SKM-1 treated with dmso at 0.1 percent for 144 hours (cell line): ENCODE data around the gene CD276.
A peak's percentile ranks its signal among the peaks of the same experiment; 100 is the strongest.
"Not testable (repeated sequence)": the region's sequence is repeated elsewhere in the genome, so short reads cannot be mapped to it uniquely, and the experiment has no call there.

Experiments
- DNase-seq: peaks from one replicate; lab custom pipeline; 2025; ENCODE audit not compliant: unreplicated experiment; lab: John Stamatoyannopoulos, UW

The CD276 gene

DNA sequence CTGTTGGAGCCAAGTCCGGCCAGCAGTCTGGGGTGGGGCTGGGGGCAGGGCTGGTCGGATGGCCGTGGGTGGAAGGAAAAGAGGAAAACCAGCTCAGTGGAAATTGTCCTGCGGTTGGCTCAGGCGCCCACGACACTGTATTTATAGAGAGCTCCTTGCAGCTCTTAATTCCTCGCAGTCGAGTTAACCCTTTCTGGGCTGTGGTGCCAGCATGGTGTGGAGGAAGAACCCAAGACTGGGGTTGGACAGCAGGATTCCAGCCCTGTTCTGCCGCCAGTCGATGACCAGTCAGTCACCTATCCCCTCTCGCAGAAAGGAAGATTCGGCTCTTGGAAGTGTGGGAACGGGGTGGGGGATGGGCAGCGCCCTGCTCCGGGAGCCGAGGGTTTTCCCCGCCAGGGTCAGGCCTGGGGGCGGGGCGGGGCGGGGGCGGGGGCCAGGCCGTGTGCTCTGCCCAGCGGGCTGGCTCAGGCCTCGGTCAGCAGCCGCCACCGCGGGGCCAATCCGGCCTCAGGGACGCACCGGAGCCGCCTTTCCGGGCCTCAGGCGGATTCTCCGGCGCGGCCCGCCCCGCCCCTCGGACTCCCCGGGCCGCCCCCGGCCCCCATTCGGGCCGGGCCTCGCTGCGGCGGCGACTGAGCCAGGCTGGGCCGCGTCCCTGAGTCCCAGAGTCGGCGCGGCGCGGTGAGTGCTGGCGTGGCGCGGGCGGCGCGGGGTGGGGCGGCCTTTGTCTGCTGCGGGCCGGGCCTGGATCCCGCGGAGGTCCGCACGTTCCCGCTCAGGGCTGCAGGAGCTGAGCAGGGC lies at the start of gene CD276:
Gene CD276 (plus strand): TSS at position 607 of the 804 bp plus-strand sequence. CDS start 15,257 bp downstream, outside the sequence.
- DNase-seq = peak; percentile 46

DNA sequence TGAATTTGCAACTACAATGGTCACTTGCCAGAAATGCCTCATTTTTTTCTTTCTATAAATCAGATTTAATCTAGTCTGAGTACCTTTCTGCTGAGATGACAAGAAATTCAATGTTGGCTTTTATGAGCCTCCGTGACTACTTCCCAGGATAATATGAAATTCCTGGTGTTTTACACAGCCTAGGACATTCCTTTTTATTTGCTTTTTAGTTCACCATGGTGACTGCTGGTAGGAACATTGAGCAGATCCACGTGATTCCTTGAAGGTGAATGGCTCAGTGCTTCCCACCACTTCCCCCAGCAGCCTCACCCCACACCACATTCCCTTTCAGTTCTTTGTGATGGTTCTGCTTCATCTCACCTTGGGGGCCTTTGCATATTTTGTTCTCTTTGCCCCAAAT lies 46.7 kb upstream of the CD276 start:
- DNase-seq = no peak

GRCh38 chr15:73639464-73639863 lies 44.7 kb upstream of the CD276 start:
- DNase-seq = not testable (repeated sequence)

- DNase-seq = no peak
Observed at GRCh38 chr15:73647259-73648013, 36.7 kb upstream of the CD276 start.

- no peak for DNase-seq
Observed at GRCh38 chr15:73648014-73648295, 36.2 kb upstream of the CD276 start.

DNA sequence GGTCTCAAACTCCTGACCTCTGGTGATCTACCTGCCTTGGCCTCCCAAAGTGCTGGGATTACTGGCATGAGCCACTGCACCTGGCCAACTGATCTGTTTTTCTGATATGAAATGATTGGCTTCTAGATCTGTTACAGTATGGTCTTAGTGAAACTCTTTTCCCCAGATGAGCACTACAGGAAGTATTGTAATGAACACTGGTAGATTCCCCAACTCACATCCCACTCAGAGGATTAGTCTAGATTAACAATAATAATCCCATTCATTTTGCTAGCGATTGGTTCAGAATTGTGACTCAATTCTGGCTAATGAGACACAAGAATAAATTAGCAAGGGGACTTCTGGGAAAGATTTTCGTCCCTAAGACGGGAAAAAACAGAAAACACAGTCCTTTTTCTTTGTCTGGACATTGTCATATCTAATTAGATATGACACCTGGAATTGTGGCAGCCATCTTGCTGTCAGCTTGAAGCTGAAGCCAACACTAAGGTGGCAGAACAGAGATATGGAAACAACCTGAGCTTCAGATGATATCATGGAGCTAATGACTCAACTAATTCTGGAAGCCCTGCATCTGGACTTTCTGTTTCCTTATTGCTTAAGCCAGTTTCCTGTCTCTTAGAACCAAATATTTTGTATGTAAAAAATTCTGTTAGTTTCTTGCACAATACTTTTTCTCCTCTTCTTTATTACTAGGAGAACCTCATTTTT lies 33.6 kb upstream of the CD276 start:
- peak; percentile 38 for DNase-seq

- DNase-seq = no peak
Observed at GRCh38 chr15:73654659-73655058, 29.5 kb upstream of the CD276 start.

DNA sequence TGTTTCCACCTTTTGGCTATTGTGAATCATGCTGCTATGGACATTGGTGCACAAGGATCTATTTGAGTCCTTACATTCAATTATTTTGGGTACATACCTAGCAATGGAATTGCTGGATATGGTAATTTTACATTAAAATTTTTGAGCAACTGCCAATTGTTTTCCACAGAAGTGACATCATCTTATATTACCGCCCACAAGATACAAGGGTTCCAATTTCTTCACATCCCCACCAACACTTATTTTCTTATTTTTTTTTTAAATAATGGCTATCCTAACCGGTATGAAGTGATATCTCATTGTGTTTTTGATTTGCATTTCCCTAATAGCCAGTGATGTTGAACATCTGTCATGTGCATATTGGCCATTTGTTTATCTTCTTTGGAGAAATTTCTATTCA lies 28.5 kb upstream of the CD276 start:
- no peak for DNase-seq

DNA sequence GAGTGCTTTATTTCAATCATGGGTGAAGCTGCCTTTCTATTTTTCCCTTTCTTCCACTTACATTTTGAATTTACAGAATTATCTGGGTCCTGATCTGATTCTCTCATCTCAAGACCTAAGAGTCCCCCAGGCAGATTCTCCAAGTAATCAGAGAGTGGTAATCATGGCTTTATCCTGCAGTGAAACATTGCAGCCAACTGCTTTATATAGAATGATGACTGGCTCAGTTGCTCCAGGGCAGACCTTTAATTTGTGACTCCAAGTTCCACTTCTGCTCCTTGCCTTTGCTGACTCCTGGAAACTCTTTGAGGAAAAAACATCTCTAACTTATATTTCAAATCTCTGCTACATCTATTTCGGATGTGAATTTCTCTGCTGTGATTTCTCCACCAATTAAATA lies 25.5 kb upstream of the CD276 start:
- DNase-seq = no peak

GRCh38 chr15:73660455-73660854 lies 23.7 kb upstream of the CD276 start:
- DNase-seq = no peak

- DNase-seq = no peak
Observed at GRCh38 chr15:73674587-73674986, 9.6 kb upstream of the CD276 start.

GRCh38 chr15:73677146-73677607 lies 7.0 kb upstream of the CD276 start:
- DNase-seq = peak; percentile 49

GRCh38 chr15:73677733-73678132 lies 6.5 kb upstream of the CD276 start:
- no peak for DNase-seq

DNA sequence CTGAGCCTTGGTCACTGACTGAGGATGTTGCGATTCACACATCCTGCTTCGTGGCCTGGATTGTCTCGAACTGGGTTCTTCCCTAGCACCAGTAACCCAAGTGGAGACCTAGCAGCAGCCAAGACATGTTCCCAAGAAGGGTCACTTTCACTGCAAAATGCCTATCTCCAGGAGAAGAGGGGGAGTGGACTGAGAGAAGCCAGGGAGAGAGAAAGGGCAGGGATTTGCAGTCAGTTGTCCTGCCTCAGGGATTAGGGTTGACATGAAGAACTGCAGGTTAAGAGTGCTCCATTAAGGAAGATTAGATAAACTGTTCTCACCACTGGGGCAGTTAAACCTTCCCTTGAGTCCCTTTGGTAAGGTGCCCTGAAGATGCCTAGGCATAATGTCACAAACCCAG lies 5.7 kb upstream of the CD276 start:
- no peak for DNase-seq

DNA sequence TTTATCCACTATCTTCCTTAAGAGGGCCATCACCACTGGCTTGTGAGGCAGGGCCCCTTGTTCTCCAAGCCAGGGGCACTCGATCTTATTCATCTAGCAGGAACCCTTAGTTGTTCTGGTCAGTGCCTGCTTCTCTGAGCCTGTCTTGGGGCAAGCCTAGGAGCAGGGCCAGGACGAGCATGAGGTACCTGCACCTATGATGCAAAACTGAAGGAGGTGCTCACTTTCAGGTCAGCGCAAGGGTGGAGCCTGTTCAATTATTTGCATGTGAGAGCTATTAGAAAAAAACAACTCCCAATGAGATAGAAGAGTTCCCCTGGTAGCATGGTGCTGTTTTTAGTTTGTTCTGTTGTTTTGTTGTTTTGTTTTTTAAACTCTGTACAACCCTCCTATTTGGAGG lies 5.0 kb upstream of the CD276 start:
- no peak for DNase-seq

- no peak for DNase-seq
Observed at GRCh38 chr15:73679964-73680363, 4.2 kb upstream of the CD276 start.

DNA sequence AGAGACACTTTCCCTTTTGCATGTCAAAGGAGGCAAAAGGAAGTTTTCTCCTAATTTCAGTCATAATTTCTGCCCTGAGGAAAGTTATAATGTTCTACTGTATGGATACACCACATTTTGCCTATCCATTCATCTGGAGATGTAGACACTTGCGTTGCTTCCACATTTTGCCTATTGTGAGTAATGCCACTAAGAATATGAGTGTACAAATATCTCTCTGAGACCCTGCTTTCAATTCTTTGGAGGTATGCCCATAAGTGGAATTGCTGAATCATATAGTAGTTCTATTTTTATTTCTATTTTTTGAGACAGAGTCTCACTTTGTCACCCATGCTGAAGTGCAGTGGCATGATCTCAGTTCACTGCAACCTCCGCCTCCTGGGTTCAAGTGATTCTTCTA lies 3.6 kb upstream of the CD276 start:
- no peak for DNase-seq

DNA sequence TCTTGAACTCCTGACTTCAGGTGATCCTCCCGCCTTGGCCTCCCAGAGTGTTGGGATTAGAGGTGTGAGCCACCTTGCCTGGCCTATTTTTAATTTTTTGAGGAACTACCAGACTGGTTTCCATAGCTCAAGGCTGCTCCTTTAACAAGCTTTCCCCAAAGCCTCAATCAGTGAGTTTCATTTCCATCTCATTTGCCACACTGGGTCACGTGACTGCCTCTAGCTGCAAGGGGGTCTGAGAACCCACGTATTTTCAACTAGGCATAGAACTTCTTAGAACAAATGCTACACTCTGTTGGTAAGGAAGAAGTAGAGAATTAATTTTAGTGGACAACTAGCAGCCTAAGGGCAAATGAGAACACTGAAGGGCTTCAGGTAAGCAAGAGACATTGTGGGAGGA lies 3.1 kb upstream of the CD276 start:
- no peak for DNase-seq

- no peak for DNase-seq
Observed at GRCh38 chr15:73681856-73682599, 2.2 kb upstream of the CD276 start.

GRCh38 chr15:73682600-73683090 lies 1.5 kb upstream of the CD276 start:
- DNase-seq = no peak

DNA sequence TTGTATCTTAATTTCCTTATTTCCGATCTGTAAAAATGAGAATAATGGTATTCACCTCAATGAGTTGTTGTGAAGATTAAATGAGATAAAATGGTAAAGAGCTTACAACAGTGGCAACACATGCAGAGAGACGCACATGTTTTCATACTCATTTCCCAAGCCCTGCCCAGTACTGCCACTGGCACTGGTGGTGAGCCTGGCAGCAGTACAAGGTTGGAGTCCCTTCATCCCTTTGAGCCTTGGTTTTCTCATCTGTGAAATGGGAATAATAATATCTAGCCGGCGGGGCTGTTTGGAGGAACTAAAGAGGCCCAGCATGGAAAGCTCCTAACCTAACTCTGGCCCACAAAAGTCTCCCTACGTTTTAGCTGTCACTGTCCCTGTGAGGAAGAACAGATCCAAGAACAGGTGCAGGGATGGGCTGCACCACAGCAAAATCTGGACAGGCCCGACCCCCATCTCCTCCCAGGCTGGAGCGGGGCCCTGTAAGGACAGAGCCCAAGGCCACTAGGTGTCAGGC lies 866 bp upstream of the CD276 start:
- DNase-seq = no peak
